ENCODE measurements around the gene LTB4R2. TPM values are rescaled to one million over a fixed set of nuclear protein-coding genes. Genes with fewer than 3 reads are reported as not detected.
"Not testable (repeated sequence)": the region's sequence is repeated elsewhere in the genome, so short reads cannot be mapped to it uniquely, and the experiment has no call there.

Gene LTB4R2
- total RNA-seq, 1 donor from 2014 or later, result 2.1 TPM

DNA sequence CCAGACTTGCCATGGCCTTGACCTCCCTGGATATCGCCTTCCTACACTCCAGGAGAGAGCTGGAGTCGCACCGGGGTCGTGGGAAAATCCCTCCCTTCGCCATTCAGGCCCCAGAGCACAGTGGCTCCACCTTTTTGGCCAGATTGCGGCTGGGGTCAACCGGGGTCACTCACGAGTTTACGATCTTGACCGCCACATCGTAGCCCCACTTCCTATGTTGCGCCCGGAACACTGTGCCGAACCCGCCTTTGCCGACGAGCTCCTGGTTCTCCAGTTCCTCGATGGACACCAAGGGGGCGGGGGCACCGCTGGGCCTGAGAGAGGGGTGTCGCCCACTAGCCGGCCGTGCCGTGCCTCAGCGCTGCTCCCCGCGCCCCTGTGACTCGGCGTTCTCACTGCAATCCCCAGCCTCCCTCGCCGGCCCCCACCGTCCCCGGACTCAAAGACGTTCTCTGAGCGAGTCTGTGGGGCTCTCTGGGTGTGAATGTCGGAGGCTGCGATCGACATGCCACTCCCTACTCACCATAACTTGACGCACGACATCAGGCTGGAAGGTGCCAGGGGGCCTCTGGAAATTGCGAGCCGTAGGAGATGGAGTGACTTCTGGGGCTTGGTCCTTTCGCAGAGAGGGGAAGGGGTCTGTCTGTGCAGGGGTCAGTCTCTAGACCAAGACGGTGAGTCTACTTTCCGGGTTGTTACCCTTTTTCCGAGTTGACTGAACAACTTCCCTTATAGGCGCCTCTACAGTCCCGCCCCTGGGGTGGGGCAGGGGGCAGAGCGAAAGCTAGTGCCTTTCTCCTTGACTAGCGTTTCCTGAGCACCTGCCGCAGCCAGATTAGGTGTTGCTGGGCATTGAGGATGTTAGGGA is 29.6 kb downstream of the LTB4R2 start, which contains the start of gene RIPK3:
Gene RIPK3 (minus strand): TSS at position 708 of the 868 bp plus-strand sequence. CDS start 165 bp downstream, at position 543.
- peak in 1 of 2 donors; percentile 17 for DNase-seq (ENCODE audit: low read depth in 2 of 2)

DNA sequence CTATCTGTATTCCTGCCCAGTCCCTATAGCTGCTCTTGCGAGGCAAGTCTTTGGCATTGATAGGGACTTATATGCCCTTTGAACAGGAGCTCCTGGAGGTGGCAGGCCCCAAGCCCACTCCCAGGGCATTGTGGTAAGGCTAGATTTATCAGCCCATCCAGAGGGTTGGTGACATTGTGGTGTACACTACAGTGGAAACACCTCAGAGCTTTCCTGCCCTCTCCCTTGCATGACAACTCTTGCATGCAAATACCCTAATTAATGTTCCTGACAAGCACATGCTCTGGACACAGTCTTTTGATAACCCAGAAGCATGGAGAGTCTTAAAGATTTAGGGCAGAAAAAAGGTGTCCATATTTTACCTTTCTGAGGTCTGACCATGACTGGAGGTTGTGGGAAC is 30.7 kb downstream of the LTB4R2 start:
- no peak for DNase-seq (ENCODE audit: low read depth in 2 of 2)

DNA sequence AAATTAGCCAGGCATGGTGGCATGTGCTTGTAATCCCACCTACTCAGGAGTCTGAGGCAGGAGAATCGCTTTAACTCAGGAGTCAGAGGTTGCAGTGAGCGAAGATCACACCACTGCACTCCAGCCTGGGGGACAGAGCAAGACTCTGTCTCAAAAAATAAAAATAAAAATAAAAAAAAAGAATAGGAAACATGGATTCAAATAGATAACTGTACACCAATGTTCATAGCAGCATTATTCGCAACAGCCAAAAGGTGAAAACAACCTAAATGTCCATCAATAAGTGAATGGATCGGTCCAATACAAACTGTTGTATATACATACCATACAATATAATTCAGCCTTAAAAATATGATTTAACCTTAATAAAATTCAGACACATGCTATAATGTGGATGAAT is 32.9 kb downstream of the LTB4R2 start:
- no peak for DNase-seq (ENCODE audit: low read depth in 2 of 2)

DNA sequence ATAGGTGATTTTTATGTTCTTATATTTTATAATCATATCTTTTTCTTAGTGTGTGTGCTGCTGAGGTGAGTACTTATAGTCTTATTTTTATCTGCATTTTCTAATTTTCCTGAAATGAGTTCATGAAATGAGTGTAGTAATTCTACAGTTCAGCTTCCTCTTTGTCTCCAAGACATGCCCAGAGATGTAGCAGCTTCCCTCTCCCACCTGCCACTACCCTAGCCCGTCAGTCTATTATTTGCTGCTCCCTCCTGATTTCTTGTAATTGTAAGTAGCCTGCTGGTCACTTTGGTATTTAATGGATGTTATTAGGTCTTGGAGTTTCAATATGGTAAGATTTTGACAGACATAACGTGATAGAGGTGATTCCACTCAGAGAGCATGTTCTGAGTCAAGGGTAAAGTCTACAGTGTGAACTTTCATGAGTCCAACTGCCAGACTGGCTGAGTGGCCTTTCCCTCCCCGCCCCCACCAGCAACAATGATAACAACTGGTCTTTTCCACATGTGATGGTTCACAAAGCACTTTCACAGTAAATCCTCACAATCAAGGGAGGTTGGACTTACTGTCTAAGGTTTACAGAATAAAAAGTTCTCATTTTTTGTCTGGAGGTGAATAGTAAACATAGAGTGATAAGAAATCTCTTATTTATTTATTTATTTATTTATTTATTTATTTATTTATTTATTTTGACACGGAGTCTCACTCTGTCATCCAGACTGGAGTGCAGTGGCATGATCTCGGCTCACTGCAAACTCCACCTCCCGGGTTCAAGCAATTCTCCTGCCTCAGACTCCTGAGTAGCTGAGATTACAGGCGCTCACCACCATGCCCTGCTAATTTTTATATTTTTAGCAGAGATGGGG is 34.1 kb downstream of the LTB4R2 start:
- no peak for DNase-seq (ENCODE audit: low read depth in 2 of 2)

DNA sequence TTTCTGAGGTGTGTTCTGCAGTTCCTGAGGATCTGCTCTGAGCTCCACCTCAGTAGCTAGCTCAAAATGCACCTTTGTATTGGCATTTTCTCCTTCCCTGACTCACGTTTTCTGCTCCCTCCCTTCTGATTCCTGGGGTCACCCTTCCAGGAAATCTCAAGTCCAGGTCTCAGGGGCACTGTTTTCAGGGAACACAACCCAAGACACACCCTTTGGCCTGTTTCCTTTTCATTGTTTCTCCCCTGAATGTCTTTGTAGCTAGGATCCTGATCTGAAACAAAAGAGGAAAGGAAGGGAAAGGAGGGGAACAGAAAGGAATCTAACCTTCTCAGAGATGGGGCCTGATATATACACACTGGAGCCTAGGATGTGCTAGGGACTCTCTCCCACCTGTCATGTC is 37.2 kb downstream of the LTB4R2 start:
- no peak for DNase-seq (ENCODE audit: low read depth in 2 of 2)

DNA sequence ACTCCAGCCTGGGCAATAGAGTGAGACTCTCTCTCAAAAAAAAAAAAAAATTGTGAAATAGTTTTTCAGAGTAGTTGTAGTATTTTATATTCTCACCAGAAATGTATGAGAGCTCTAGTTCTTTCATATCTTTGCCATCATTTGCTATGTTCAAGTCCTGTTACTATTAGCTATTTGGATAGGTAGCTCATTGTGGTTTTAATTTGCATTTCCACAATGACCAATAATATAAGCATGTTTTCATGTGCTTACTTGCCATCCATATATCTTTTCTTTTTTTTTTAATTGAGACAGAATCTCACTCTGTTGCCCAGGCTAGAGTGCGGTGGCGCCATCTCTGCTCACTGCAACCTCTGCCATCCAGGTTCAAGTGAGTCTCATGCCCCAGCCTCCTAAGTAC is 38.2 kb downstream of the LTB4R2 start:
- no peak for DNase-seq (ENCODE audit: low read depth in 2 of 2)

DNA sequence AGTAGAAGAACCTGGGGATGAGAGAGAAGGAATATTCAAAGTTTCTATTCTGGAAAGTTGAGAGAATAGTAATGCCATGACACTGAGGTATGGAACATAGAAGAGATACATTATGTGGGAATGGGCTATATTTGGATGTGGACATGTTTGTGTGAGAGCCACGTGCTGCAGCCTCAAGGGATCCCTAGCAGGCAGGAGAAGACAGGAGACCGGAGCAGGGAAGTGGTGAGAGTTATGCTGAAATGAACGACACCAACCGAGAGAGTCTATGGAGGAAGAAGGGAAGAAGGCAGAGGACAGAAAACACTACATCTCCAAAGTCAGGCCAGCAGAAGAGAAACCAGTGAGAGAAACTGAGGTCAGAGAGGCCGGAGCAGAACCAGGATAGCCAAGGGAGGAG is 39.8 kb downstream of the LTB4R2 start:
- no peak for DNase-seq (ENCODE audit: low read depth in 2 of 2)

DNA sequence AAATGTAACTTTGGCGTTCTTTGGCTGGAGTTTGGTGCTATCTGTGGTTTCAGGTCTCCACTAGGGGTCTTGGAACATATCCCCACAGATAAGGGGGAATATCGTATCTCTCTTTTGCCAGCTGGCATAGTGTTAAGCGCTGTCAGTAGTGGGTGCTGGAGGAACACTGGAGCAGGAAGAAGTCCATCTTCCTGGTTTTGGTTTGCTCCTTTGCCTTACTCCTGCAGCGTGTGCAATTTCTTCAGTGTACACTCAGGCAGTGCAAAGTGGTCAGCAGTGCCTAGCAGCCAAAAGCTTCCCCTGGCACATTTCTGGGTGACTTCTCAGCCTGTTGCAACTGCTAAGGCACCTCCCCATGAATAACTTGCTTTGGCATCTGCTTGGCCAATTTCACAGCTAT is 41.6 kb downstream of the LTB4R2 start:
- DNase-seq (ENCODE audit: low read depth in 2 of 2), result no peak

DNA sequence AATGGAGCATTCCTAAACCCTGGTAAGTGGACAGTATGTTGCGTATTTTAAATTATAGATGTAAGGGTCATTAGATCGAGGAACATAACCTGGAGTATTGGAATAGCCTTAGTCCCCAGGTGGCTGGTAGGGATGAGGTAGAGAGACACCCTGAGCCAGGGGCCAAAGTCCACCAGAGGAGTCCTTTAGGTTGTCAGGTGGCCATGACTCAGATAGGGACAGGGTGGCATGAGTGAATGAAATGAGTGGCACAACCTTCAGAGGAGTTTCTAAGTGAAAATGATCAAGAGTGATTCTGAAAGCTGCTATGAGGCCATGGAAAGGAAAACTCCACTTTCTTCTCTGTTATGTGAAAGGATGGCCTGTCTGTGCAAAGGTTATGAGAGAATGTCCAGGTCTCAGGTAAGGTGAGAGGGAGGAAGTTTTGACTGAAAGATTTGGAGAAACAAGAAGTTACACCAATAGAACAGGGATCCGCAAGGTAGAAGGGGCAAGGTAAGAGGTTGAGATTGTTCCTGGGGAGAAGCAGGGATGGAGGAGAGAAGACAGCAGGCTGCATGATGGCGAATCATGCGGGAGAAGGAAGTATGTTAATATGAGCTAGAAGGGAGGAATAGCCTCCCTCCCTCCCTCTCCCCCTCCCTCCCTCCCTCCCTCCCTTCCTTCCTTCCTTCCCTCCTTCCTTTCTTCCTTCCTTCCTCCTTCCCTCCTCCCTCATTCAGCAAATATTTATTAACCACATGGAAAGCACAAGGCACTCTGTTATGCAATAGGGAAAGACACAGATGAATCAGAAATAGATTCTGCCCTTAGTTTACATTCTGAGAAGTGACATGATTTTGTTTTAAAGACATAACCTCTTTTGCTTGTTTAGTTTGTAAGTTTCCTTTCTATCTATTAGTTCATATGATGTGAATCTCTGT is 43.9 kb downstream of the LTB4R2 start:
- no peak for DNase-seq (ENCODE audit: low read depth in 2 of 2)

DNA sequence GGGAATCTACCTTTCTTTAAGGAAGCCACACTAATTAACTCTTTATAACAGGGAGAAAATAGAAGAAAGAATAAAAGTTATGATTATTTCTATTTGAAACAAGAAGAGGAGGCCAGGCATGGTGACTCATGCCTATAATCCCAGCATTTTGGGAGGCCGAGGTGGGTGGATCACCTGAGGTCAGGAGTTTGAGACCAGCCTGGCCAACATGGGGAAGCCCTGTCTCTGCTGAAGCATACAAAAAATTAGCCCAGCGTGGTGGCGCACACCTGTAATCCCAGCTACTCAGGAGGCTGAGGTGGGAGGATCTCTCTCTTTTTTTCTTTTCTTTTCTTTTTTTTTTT is 44.5 kb downstream of the LTB4R2 start:
- not testable (repeated sequence) for DNase-seq (ENCODE audit: low read depth in 2 of 2)

DNA sequence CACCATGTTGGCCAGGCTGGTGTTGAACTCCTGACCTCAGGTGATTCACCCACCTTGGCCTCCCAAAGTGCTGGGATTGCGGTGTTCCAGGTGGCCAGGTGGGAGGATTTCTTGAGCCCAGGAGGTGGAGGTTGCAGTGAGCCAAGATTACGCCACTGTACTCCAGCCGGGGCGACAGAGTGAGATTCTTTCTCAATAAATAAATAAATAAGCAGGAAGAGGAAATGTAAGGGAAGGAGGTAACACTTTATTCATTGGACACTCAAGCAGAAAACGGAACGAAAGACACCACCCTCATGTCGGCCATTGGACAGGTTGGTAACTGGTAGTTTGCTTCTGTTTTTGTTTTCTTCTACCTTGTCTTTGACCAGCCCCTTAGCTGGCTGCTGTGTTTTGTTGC is 45.1 kb downstream of the LTB4R2 start:
- no peak for DNase-seq (ENCODE audit: low read depth in 2 of 2)

DNA sequence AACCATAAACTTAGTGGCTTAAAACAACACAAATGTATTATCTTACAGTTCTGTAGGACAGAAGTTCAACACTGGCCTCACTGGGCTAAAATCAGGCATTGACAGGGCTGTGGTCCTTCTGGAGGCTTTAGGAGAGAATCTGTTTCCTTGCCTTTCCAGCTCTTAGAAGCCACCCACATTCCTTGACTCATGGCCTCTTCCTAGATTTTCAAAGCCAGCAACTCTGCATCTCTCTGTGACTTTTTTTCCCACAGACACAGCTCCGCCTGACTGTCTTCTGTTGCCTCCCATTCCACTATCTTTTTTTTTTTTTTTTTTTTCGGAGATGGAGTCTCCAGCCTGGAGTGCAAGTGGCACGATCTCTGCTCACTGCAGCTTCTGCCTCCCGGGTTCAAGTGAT is 46.3 kb downstream of the LTB4R2 start:
- no peak for DNase-seq (ENCODE audit: low read depth in 2 of 2)

DNA sequence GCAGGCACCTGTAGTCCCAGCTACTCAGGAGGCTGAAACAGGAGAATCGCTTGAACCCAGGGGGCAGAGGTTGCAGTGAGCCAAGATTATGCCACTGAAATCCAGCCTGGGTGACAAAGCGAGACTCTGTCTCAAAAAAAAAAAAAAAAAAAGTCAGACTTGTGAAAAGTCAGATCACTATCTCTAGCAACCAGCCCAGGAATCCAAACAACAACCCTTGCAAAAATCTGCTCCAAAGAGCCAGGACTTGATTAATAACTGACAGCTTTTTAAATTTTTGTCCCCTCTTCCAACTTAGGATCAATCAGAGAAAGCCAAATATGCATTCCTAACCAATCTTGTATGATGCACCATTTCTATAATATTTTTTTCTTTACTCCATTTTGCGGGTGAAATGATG is 50.3 kb downstream of the LTB4R2 start:
- no peak for DNase-seq (ENCODE audit: low read depth in 2 of 2)

DNA sequence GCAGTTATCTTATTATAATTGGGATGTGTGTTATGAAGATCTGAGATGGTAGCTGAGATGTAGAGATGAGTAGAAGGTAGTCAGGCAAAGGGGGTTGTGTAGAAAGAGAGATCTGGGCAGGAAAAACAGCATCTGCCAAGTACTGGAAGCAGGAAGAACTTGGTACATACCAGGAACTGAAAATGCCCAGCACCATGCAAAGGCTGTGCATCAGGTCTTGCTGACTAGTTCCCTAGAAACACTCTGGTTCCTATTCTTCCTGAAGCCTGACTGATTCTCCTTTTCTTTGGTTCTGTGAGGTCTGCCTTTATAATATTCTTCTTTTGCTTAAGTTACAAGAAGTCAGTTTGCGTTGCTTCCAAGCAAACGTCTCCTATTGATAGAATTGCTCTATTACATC is 51.4 kb downstream of the LTB4R2 start:
- DNase-seq (ENCODE audit: low read depth in 2 of 2), result no peak

Other genes with a start within 250 kb of the LTB4R2 start
- not detected in 2 replicates for gene CPNE6, start 238.6 kb upstream of the LTB4R2 start, total RNA-seq
- gene PCK2, start 215.8 kb upstream of the LTB4R2 start, total RNA-seq, result 7.6 TPM in 2 replicates
- gene DCAF11, start 195.4 kb upstream of the LTB4R2 start, total RNA-seq, result 67.9 and 68.9 TPM in 2 replicates
- gene NRL, start 195.2 kb upstream of the LTB4R2 start, total RNA-seq, result 1.4 and 1.8 TPM in 2 replicates
- 0.39 and 0.63 TPM in 2 replicates for gene FITM1, start 179.5 kb upstream of the LTB4R2 start, total RNA-seq
- gene PSME1, start 173.9 kb upstream of the LTB4R2 start, total RNA-seq, result 116 and 144 TPM in 2 replicates
- gene EMC9, start 168.5 kb upstream of the LTB4R2 start, total RNA-seq, result 16.4 and 23.1 TPM in 2 replicates
- 119 and 163 TPM in 2 replicates for gene PSME2, start 163.5 kb upstream of the LTB4R2 start, total RNA-seq
- 20.4 and 31.1 TPM in 2 replicates for gene RNF31, start 162.6 kb upstream of the LTB4R2 start, total RNA-seq
- gene IRF9, start 148.9 kb upstream of the LTB4R2 start, total RNA-seq, result 38.8 and 41.8 TPM in 2 replicates
- 1.0 and 1.7 TPM in 2 replicates for gene REC8, start 138.1 kb upstream of the LTB4R2 start, total RNA-seq
- gene IPO4, start 121.3 kb upstream of the LTB4R2 start, total RNA-seq, result 32.0 and 32.7 TPM in 2 replicates
- 33.9 and 56.0 TPM in 2 replicates for gene TM9SF1, start 114.7 kb upstream of the LTB4R2 start, total RNA-seq
- gene TSSK4, start 104.4 kb upstream of the LTB4R2 start, total RNA-seq, result not detected in 2 replicates
- 11.7 and 15.9 TPM in 2 replicates for gene CHMP4A, start 96.7 kb upstream of the LTB4R2 start, total RNA-seq
- 7.0 and 10.0 TPM in 2 replicates for gene MDP1, start 94.1 kb upstream of the LTB4R2 start, total RNA-seq
- 172 and 193 TPM in 2 replicates for gene NEDD8, start 77.8 kb upstream of the LTB4R2 start, total RNA-seq
- 81.9 and 90.5 TPM in 2 replicates for gene GMPR2, start 77.2 kb upstream of the LTB4R2 start, total RNA-seq
- 39.9 and 57.3 TPM in 2 replicates for gene TINF2, start 67.5 kb upstream of the LTB4R2 start, total RNA-seq
- 0.38 and 0.64 TPM in 2 replicates for gene TGM1, start 47.0 kb upstream of the LTB4R2 start, total RNA-seq
- gene RABGGTA, start 38.5 kb upstream of the LTB4R2 start, total RNA-seq, result 10.7 and 19.7 TPM in 2 replicates
- gene DHRS1, start 10.4 kb upstream of the LTB4R2 start, total RNA-seq, result 9.1 and 14.5 TPM in 2 replicates
- gene NOP9, start 10.3 kb upstream of the LTB4R2 start, total RNA-seq, result 23.0 and 24.8 TPM in 2 replicates
- gene CIDEB, start 2.2 kb upstream of the LTB4R2 start, total RNA-seq, result 1.5 and 2.4 TPM in 2 replicates
- 2.0 and 2.2 TPM in 2 replicates for gene LTB4R, start 1.4 kb downstream of the LTB4R2 start, total RNA-seq
- 29.3 and 51.2 TPM in 2 replicates for gene ADCY4, start 24.9 kb downstream of the LTB4R2 start, total RNA-seq
- 1.4 and 1.8 TPM in 2 replicates for gene RIPK3, start 29.9 kb downstream of the LTB4R2 start, total RNA-seq
- 0.76 and 1.0 TPM in 2 replicates for gene NFATC4, start 58.0 kb downstream of the LTB4R2 start, total RNA-seq
- gene NYNRIN, start 88.9 kb downstream of the LTB4R2 start, total RNA-seq, result 3.3 and 4.2 TPM in 2 replicates
- 0.13 and 0.39 TPM in 2 replicates for gene CBLN3, start 119.5 kb downstream of the LTB4R2 start, total RNA-seq
- gene KHNYN, start 119.8 kb downstream of the LTB4R2 start, total RNA-seq, result 36.2 and 42.5 TPM in 2 replicates
- gene SDR39U1, start 132.6 kb downstream of the LTB4R2 start, total RNA-seq, result 5.0 and 8.5 TPM in 2 replicates
- gene CMA1, start 198.1 kb downstream of the LTB4R2 start, total RNA-seq, result not detected in 2 replicates